Measurements from ENCODE around the gene PLA2R1.

GRCh38 chr2:159922563-159922962, 139.9 kb downstream of the PLA2R1 start:
- TF ChIP-seq CTCF (IDR thresholded peaks at IDR 0.05; ENCODE audit: low read length) (no peak), EZH2 (IDR thresholded peaks at IDR 0.05; ENCODE audit: borderline replicate concordance, low read length) (no peak)
